ENCODE measurements around the gene ZMYND11.

- TF ChIP-seq CTCF (conservative IDR thresholded peaks at IDR 0.05 in 1 of 2, IDR thresholded peaks at IDR 0.05 in 1 of 2; ENCODE audit: low read depth in 1 of 2, low read length in 2 of 2), result no peak
- TF ChIP-seq EZH2 (IDR thresholded peaks at IDR 0.05; ENCODE audit: low read length, missing control alignments), result no peak
Observed at GRCh38 chr10:135601-136464, 578 bp downstream of the ZMYND11 start.
